HTR-8/SVneo (cell line): Measurements from ENCODE around the gene CZIB.

ENCODE experiments used
- DNase-seq: peaks from one replicate; pipeline ENCODE4 v3.0.0; 2011; ENCODE audit warnings: low spot score, mixed read lengths; ENCODE audit not compliant: insufficient read length
- FAIRE-seq: peaks from 2 replicates; lab custom pipeline; 2011; peaks lifted over from hg19 to GRCh38; lab: Jason Lieb, UNC

CZIB gene

GRCh38 chr1:53220171-53220961, at the start of gene CZIB:
Gene CZIB (minus strand): TSS chr1:53220634. CDS start chr1:53220575, 59 bp downstream.
- FAIRE-seq (peak; percentile 81), DNase-seq (peak; percentile 86)

GRCh38 chr1:53270107-53270506, 49.7 kb upstream of the CZIB start:
- DNase-seq (no peak), FAIRE-seq (no peak)

GRCh38 chr1:53267761-53268160, 47.3 kb upstream of the CZIB start:
- FAIRE-seq: no peak
- no peak for DNase-seq

- DNase-seq: peak; percentile 15
- FAIRE-seq: no peak
These were observed 45.6 kb upstream of the CZIB start for GRCh38 chr1:53266038-53266437.

- no peak for DNase-seq
- FAIRE-seq: no peak
These were observed 45.1 kb upstream of the CZIB start for GRCh38 chr1:53265581-53265980.

GRCh38 chr1:53264048-53264447, 43.6 kb upstream of the CZIB start:
- FAIRE-seq: no peak

GRCh38 chr1:53262000-53262399, 41.6 kb upstream of the CZIB start:
- FAIRE-seq (no peak), DNase-seq (no peak)

More at GRCh38 chr1:53264048-53264447, 43.6 kb upstream of the CZIB start:
- DNase-seq: no peak

- DNase-seq (no peak), FAIRE-seq (no peak)
These were observed 40.3 kb upstream of the CZIB start for GRCh38 chr1:53260631-53261247.

- DNase-seq (no peak), FAIRE-seq (no peak)
These were observed 39.5 kb upstream of the CZIB start for GRCh38 chr1:53259932-53260331.

GRCh38 chr1:53258216-53258615, 37.8 kb upstream of the CZIB start:
- DNase-seq: no peak
- FAIRE-seq: no peak

- DNase-seq: no peak
- no peak for FAIRE-seq
These were observed 37.1 kb upstream of the CZIB start for GRCh38 chr1:53257454-53258081.

GRCh38 chr1:53256511-53257453, 36.3 kb upstream of the CZIB start:
- DNase-seq: no peak
- FAIRE-seq: no peak

- DNase-seq (no peak), FAIRE-seq (no peak)
These were observed 34.6 kb upstream of the CZIB start for GRCh38 chr1:53255031-53255430.

GRCh38 chr1:53254011-53254640, 33.7 kb upstream of the CZIB start:
- DNase-seq: no peak

GRCh38 chr1:53250325-53250724, 29.9 kb upstream of the CZIB start:
- DNase-seq (no peak), FAIRE-seq (no peak)

More at GRCh38 chr1:53254011-53254640, 33.7 kb upstream of the CZIB start:
- no peak for FAIRE-seq

GRCh38 chr1:53249706-53250105, 29.3 kb upstream of the CZIB start:
- no peak for DNase-seq
- no peak for FAIRE-seq

- FAIRE-seq (no peak), DNase-seq (no peak)
These were observed 26.1 kb upstream of the CZIB start for GRCh38 chr1:53246261-53247134.

GRCh38 chr1:53244141-53244540, 23.7 kb upstream of the CZIB start:
- no peak for FAIRE-seq

GRCh38 chr1:53242381-53242780, 21.9 kb upstream of the CZIB start:
- no peak for DNase-seq
- no peak for FAIRE-seq

More at GRCh38 chr1:53244141-53244540, 23.7 kb upstream of the CZIB start:
- DNase-seq: no peak
